SIG-M5 (cell line): ENCODE data around the gene POMP.
"Not testable (repeated sequence)": the region's sequence is repeated elsewhere in the genome, so short reads cannot be mapped to it uniquely, and the experiment has no call there.

Experiments
- DNase-seq: peaks from one replicate; lab custom pipeline; 2025; lab: John Stamatoyannopoulos, UW

The POMP gene

GRCh38 chr13:28637714-28638355, 21.1 kb upstream of the POMP start:
- DNase-seq: no peak

GRCh38 chr13:28638756-28639155, 20.2 kb upstream of the POMP start:
- DNase-seq: no peak

GRCh38 chr13:28640861-28641599, 17.9 kb upstream of the POMP start:
- DNase-seq: no peak

- no peak for DNase-seq
Measured at GRCh38 chr13:28641600-28641926, 17.4 kb upstream of the POMP start.

GRCh38 chr13:28650284-28650683, 8.6 kb upstream of the POMP start:
- no peak for DNase-seq

GRCh38 chr13:28651810-28652401, 7.0 kb upstream of the POMP start:
- DNase-seq: no peak

GRCh38 chr13:28653111-28653510, 5.8 kb upstream of the POMP start:
- no peak for DNase-seq

- no peak for DNase-seq
Measured at GRCh38 chr13:28654276-28654675, 4.7 kb upstream of the POMP start.

GRCh38 chr13:28655561-28655960, 3.4 kb upstream of the POMP start:
- no peak for DNase-seq

GRCh38 chr13:28657784-28658538, 969 bp upstream of the POMP start:
- DNase-seq: peak; percentile 12

GRCh38 chr13:28658539-28658795, 463 bp upstream of the POMP start:
- no peak for DNase-seq

- no peak for DNase-seq
Measured at GRCh38 chr13:28659621-28659970, 666 bp downstream of the POMP start.

GRCh38 chr13:28666897-28667488, 8.1 kb downstream of the POMP start:
- no peak for DNase-seq

GRCh38 chr13:28671126-28671792, 12.3 kb downstream of the POMP start:
- DNase-seq: no peak

- no peak for DNase-seq
Measured at GRCh38 chr13:28678809-28679208, 19.9 kb downstream of the POMP start.

- no peak for DNase-seq
Measured at GRCh38 chr13:28679628-28680027, 20.7 kb downstream of the POMP start.

- DNase-seq: no peak
Measured at GRCh38 chr13:28680541-28680940, 21.6 kb downstream of the POMP start.

GRCh38 chr13:28683169-28683568, 24.2 kb downstream of the POMP start:
- not testable (repeated sequence) for DNase-seq

- DNase-seq: no peak
Measured at GRCh38 chr13:28684257-28684656, 25.3 kb downstream of the POMP start.

GRCh38 chr13:28685114-28685513, 26.2 kb downstream of the POMP start:
- no peak for DNase-seq

- DNase-seq: no peak
Measured at GRCh38 chr13:28685892-28686291, 27.0 kb downstream of the POMP start.
